ENCODE data around the gene FOXO3.

DNA sequence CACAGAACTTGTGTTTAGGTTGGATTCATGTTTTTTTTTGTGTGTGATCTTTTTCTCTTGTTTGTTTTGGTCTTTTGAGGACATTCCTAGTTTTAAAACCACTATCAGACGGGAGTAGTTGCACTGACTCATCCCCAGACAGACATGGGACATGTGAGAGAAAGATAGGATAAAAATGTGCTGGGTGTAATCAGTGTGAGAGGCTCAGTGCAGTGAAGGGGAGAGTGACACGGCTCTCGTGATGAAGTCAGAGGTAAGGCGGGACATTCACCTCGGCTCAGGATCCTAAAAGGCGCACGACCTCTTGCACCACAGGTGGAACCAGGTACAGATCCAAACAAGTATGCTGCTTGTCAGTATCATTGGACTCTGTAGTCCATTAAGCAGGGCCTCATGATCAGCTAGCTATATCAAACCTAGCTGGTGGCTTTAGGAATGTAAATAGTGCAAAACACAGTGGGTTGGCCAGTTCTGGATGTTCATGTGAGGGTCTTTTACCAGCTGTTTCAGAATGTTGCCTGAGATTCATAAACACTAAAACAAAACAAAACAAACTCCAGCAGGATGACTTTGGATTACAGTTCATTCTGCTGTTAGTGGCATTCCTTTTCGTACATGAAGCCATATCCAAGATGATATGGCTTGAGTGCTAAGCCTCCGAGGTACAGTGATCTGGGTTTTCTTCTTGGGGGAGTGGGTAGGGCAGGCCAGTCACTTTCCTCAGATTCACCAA, 18.0 kb downstream of the FOXO3 start:
- TF ChIP-seq, protein P1, sequence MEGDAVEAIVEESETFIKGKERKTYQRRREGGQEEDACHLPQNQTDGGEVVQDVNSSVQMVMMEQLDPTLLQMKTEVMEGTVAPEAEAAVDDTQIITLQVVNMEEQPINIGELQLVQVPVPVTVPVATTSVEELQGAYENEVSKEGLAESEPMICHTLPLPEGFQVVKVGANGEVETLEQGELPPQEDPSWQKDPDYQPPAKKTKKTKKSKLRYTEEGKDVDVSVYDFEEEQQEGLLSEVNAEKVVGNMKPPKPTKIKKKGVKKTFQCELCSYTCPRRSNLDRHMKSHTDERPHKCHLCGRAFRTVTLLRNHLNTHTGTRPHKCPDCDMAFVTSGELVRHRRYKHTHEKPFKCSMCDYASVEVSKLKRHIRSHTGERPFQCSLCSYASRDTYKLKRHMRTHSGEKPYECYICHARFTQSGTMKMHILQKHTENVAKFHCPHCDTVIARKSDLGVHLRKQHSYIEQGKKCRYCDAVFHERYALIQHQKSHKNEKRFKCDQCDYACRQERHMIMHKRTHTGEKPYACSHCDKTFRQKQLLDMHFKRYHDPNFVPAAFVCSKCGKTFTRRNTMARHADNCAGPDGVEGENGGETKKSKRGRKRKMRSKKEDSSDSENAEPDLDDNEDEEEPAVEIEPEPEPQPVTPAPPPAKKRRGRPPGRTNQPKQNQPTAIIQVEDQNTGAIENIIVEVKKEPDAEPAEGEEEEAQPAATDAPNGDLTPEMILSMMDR (optimal IDR thresholded peaks at IDR 0.05 in 1 of 3, IDR thresholded peaks at IDR 0.05 in 1 of 3, conservative IDR thresholded peaks at IDR 0.05 in 1 of 3; ENCODE audit: extremely low read depth in 1 of 3, insufficient read depth in 2 of 3, low read length in 3 of 3): no peak
- TF ChIP-seq EZH2 (IDR thresholded peaks at IDR 0.05; ENCODE audit: low read length): no peak
